ENCODE measurements around the gene IMMP2L.

Gene IMMP2L

GRCh38 chr7:111112439-111112838 is 449.9 kb downstream of the IMMP2L start:
- DNase-seq (ENCODE audit: low read depth) = no peak
- no peak overlapping the region for H3K4me3 ChIP-seq (ENCODE audit: low read length)
- TF ChIP-seq CTCF (IDR thresholded peaks at IDR 0.05; ENCODE audit: insufficient read depth, low read depth, low read length, missing control alignments) = no peak

GRCh38 chr7:111108496-111108895 is 453.8 kb downstream of the IMMP2L start:
- H3K4me3 ChIP-seq (ENCODE audit: low read length) = no peak overlapping the region

GRCh38 chr7:111108000-111108399 is 454.3 kb downstream of the IMMP2L start:
- no peak overlapping the region for H3K4me3 ChIP-seq (ENCODE audit: low read length)
- no peak for TF ChIP-seq CTCF (IDR thresholded peaks at IDR 0.05; ENCODE audit: insufficient read depth, low read depth, low read length, missing control alignments)
- DNase-seq (ENCODE audit: low read depth) = no peak

More at GRCh38 chr7:111108496-111108895, 453.8 kb downstream of the IMMP2L start:
- no peak for TF ChIP-seq CTCF (IDR thresholded peaks at IDR 0.05; ENCODE audit: insufficient read depth, low read depth, low read length, missing control alignments)
- DNase-seq (ENCODE audit: low read depth) = peak; percentile 58

- TF ChIP-seq CTCF (IDR thresholded peaks at IDR 0.05; ENCODE audit: insufficient read depth, low read depth, low read length, missing control alignments) = no peak
- H3K4me3 ChIP-seq (ENCODE audit: low read length) = no peak overlapping the region
- DNase-seq (ENCODE audit: low read depth) = peak; percentile 16
Observed at GRCh38 chr7:111107579-111107978, 454.7 kb downstream of the IMMP2L start.

- TF ChIP-seq CTCF (IDR thresholded peaks at IDR 0.05; ENCODE audit: insufficient read depth, low read depth, low read length, missing control alignments) = no peak
- H3K4me3 ChIP-seq (ENCODE audit: low read length) = no peak overlapping the region
- DNase-seq (ENCODE audit: low read depth) = no peak
Observed at GRCh38 chr7:111105269-111105668, 457.0 kb downstream of the IMMP2L start.

- H3K4me3 ChIP-seq (ENCODE audit: low read length) = no peak overlapping the region
- no peak for DNase-seq (ENCODE audit: low read depth)
- no peak for TF ChIP-seq CTCF (IDR thresholded peaks at IDR 0.05; ENCODE audit: insufficient read depth, low read depth, low read length, missing control alignments)
Observed at GRCh38 chr7:111104710-111105109, 457.6 kb downstream of the IMMP2L start.

- no peak for TF ChIP-seq CTCF (IDR thresholded peaks at IDR 0.05; ENCODE audit: insufficient read depth, low read depth, low read length, missing control alignments)
- DNase-seq (ENCODE audit: low read depth) = peak; percentile 15
- H3K4me3 ChIP-seq (ENCODE audit: low read length) = no peak overlapping the region
Observed at GRCh38 chr7:111103678-111104274, 458.5 kb downstream of the IMMP2L start.
